CD4-positive, alpha-beta T cell (primary cell): Measurements from ENCODE around the gene SH3BP5. TPM values are rescaled to one million over a fixed set of nuclear protein-coding genes. Genes with fewer than 3 reads are reported as not detected.

Experiments used
- ATAC-seq: fragments of 200-7000 bp; cut with Tn5 transposase; one replicate; pipeline ENCODE4 v1.10.0; 2022; ENCODE audit warnings: mild to moderate bottlenecking; ENCODE audit not compliant: poor library complexity
- CTCF ChIA-PET: fragments of 350-600 bp; sonication (Branson Sonifier 250); formaldehyde crosslinking; loops from one replicate; lab custom pipeline; 2021; ENCODE audit warnings: antibody characterized with exemption, inconsistent platforms; lab: Charles Lee
- POLR2A ChIA-PET: fragments of 350-600 bp; sonication (Branson Sonifier 250); formaldehyde crosslinking; loops from one replicate; lab custom pipeline; 2021; ENCODE audit warnings: antibody characterized with exemption, inconsistent platforms; lab: Charles Lee
- DNase-seq, 14 experiments: peaks; one replicate each; pipeline ENCODE4 v3.0.0-alpha.2; 2013 to 2020; ENCODE audit warnings: mixed read lengths in 2 of 14
- H3K27ac ChIP-seq, 2 donors: one replicate each; pipeline versions ENCODE4 v1.5.1 to v1.7.0; 2013; ENCODE audit warnings: low read length in 2 of 2, low read depth in 1 of 2, mild to moderate bottlenecking in 1 of 2
- H3K27me3 ChIP-seq, 2 experiments: 1 replicate in 1 of 2; 2 replicates in 1 of 2; pipeline versions ENCODE4 v1.6.1 to v1.7.0; 2013; ENCODE audit warnings: low read length in 2 of 2, control low read depth in 1 of 2, mild to moderate bottlenecking in 1 of 2, moderate library complexity in 1 of 2; ENCODE audit not compliant: insufficient read depth in 2 of 2, control insufficient read depth in 1 of 2
- H3K36me3 ChIP-seq: one replicate; pipeline ENCODE4 v1.6.1; 2013; ENCODE audit warnings: low read length, control low read depth; ENCODE audit not compliant: insufficient read depth
- H3K4me1 ChIP-seq: one replicate; pipeline ENCODE4 v1.6.1; 2013; ENCODE audit warnings: low read length, control low read depth; ENCODE audit not compliant: insufficient read depth
- H3K4me3 ChIP-seq: one replicate; pipeline ENCODE4 v1.5.1; 2013; ENCODE audit warnings: mild to moderate bottlenecking, low read length, moderate library complexity
- H3K9me3 ChIP-seq, 2 experiments: 1 replicate in 1 of 2; 2 replicates in 1 of 2; pipeline versions ENCODE4 v1.6.1 to v1.7.0; 2013; ENCODE audit warnings: low read length in 2 of 2, mild to moderate bottlenecking in 2 of 2, control low read depth in 1 of 2, moderate library complexity in 1 of 2; ENCODE audit not compliant: control insufficient read depth in 1 of 2, insufficient read depth in 1 of 2
- H3K27ac Mint-ChIP-seq: one replicate; pipeline ENCODE4 v1.8.0; 2020; ENCODE audit warnings: mixed read lengths
- H3K27me3 Mint-ChIP-seq: one replicate; pipeline ENCODE4 v1.8.0; 2021; ENCODE audit warnings: mixed read lengths
- H3K36me3 Mint-ChIP-seq: one replicate; pipeline ENCODE4 v1.8.0; 2021; ENCODE audit warnings: low read depth, mixed read lengths
- H3K4me1 Mint-ChIP-seq: one replicate; pipeline ENCODE4 v1.8.0; 2021; ENCODE audit warnings: low read depth, mixed read lengths
- H3K4me3 Mint-ChIP-seq: one replicate; pipeline ENCODE4 v1.8.0; 2020; ENCODE audit warnings: mild to moderate bottlenecking, mixed read lengths
- H3K9me3 Mint-ChIP-seq: one replicate; pipeline ENCODE4 v1.8.0; 2020; ENCODE audit warnings: mixed read lengths
- CTCF ChIP-seq: fragments of 200-600 bp; IDR thresholded peaks from one replicate; pipeline ENCODE4 v1.8.0; 2022; ENCODE audit warnings: antibody characterized with exemption, mild to moderate bottlenecking
- intact Hi-C, 2 experiments: fragments of 100-400 bp; cut with DNase I in 1 of 2; cut with micrococcal nuclease in 1 of 2; formaldehyde crosslinking; loops; one replicate each; pipeline versions ENCODE4 v1.15.1 to v1.9.0; 2023 to 2025; cut with DNase I, micrococcal nuclease
- total RNA-seq, 174 experiments: library from RNA in 2 of 174; stranded (reverse) in 2 of 174; gene quantifications; one replicate each; pipeline ENCODE4 v1.2.3 and lab custom pipeline; 2021 to 2026

SH3BP5 gene
- total RNA-seq, 2 experiments from 2014 or later, result 16.8 to 17.7 TPM

GRCh38 chr3:15333956-15334263 is 1.5 kb upstream of the SH3BP5 start:
- ATAC-seq (no peak), DNase-seq (no peak)
- H3K4me1 ChIP-seq, result peaks cover 39% of the 10 kb centered on the region
- H3K27me3 ChIP-seq, result no peaks in the 10 kb centered on the region
- H3K27ac ChIP-seq, result no peak overlapping the region
- peaks cover 15% of the 10 kb centered on the region for H3K36me3 ChIP-seq
- Mint-ChIP-seq H3K27ac (peak overlapping the region; percentile 20), H3K4me3 (peak overlapping the region; percentile 97), H3K4me1 (peaks cover 45% of the 10 kb centered on the region), H3K36me3 (peaks cover 24% of the 10 kb centered on the region), H3K27me3 (no peaks in the 10 kb centered on the region), H3K9me3 (no peaks in the 10 kb centered on the region)
- ChIA-PET POLR2A (interaction anchor here (0.6 to 2.7 kb wide), 5 partner anchors 13 to 69 kb away, joined by 3 to 24 read pairs (median 12); no protein-coding TSS in a partner anchor), CTCF (interaction anchor here (1.9 to 9.1 kb wide), 5 partner anchors 14 to 131 kb away, joined by 6 to 163 read pairs (median 10); no protein-coding TSS in a partner anchor)
- intact Hi-C loops, result loop anchor here in 1 of 2 experiments (2.0 to 5.0 kb wide), 2 partner anchors 45 to 127 kb away; partner anchors contain the start of gene CAPN7
- TF ChIP-seq CTCF, result no peak
- H3K9me3 ChIP-seq, result no peaks in the 10 kb centered on the region
- no peak overlapping the region for H3K4me3 ChIP-seq

- TF ChIP-seq CTCF, result no peak
- peaks cover 21% of the 10 kb centered on the region for H3K36me3 ChIP-seq
- Mint-ChIP-seq H3K27ac (peak overlapping the region; percentile 79), H3K4me1 (peaks cover 51% of the 10 kb centered on the region), H3K27me3 (no peaks in the 10 kb centered on the region), H3K36me3 (peaks cover 30% of the 10 kb centered on the region), H3K9me3 (no peaks in the 10 kb centered on the region), H3K4me3 (peak overlapping the region; percentile 97)
- ChIA-PET CTCF (interaction anchor here (0.6 to 9.1 kb wide), 27 partner anchors 10 to 130 kb away, joined by 3 to 163 read pairs (median 6); no protein-coding TSS in a partner anchor), POLR2A (interaction anchor here (0.6 to 2.7 kb wide), 16 partner anchors 12 to 209 kb away, joined by 3 to 24 read pairs (median 6); partner anchors contain the start of gene CAPN7)
- peak overlapping the region; percentile 59 for H3K4me3 ChIP-seq
- intact Hi-C loops, result loop anchor here in 1 of 2 experiments (2.0 to 5.0 kb wide), 2 partner anchors 45 to 126 kb away; partner anchors contain the start of gene CAPN7
- H3K27ac ChIP-seq, result peak overlapping the region in 1 of 2 donors; percentile 45
- no peaks in the 10 kb centered on the region for H3K27me3 ChIP-seq
- no peaks in the 10 kb centered on the region for H3K9me3 ChIP-seq
- ATAC-seq (no peak), DNase-seq (no peak)
- H3K4me1 ChIP-seq, result peaks cover 40% of the 10 kb centered on the region
These were observed 941 bp upstream of the SH3BP5 start for GRCh38 chr3:15333099-15333955.

GRCh38 chr3:15331606-15332404 is 581 bp downstream of the SH3BP5 start:
- H3K4me1 Mint-ChIP-seq, result peaks cover 64% of the 10 kb centered on the region
- intact Hi-C loops, result loop anchor here (1.0 to 5.0 kb wide), 4 partner anchors 46 to 125 kb away; partner anchors contain the start of gene CAPN7 (in 1 of the 2)
- Histone ChIP-seq H3K4me1 (peaks cover 55% of the 10 kb centered on the region), H3K36me3 (peaks cover 33% of the 10 kb centered on the region), H3K27ac (peak overlapping the region in 1 of 2 donors; percentile 60), H3K4me3 (peak overlapping the region; percentile 99), H3K9me3 (no peaks in the 10 kb centered on the region), H3K27me3 (no peaks in the 10 kb centered on the region)
- peak overlapping the region; percentile 92 for H3K4me3 Mint-ChIP-seq
- no peak for TF ChIP-seq CTCF
- H3K9me3 Mint-ChIP-seq, result no peaks in the 10 kb centered on the region
- H3K36me3 Mint-ChIP-seq, result peaks cover 43% of the 10 kb centered on the region
- no peaks in the 10 kb centered on the region for H3K27me3 Mint-ChIP-seq
- CTCF ChIA-PET, result interaction anchor here (0.6 to 9.1 kb wide), 28 partner anchors 8 to 129 kb away, joined by 3 to 163 read pairs (median 6); no protein-coding TSS in a partner anchor
- DNase-seq, result peak in 12 of 14 experiments; percentile 6 to 68 (median 24)
- ATAC-seq, result peak; percentile 44
- POLR2A ChIA-PET, result interaction anchor here (0.7 to 2.7 kb wide), 24 partner anchors 8 to 233 kb away, joined by 3 to 24 read pairs (median 5); partner anchors contain the start of genes CAPN7 and RBSN
- peak overlapping the region; percentile 79 for H3K27ac Mint-ChIP-seq
